CD14-positive monocyte (primary cell): ENCODE results near the gene TAF4. TPM values are rescaled to one million over a fixed set of nuclear protein-coding genes. Genes with fewer than 3 reads are reported as not detected.

Source experiments
- DNase-seq, 3 donors: peaks; one replicate each; pipeline ENCODE4 v3.0.0-alpha.2; 2011 to 2022
- H2AFZ ChIP-seq: 2 replicates; pipeline ENCODE4 v1.6.0; 2012; ENCODE audit warnings: mild to moderate bottlenecking, low read depth, low read length, inconsistent platforms; ENCODE audit not compliant: insufficient read depth, poor library complexity, severe bottlenecking
- H3K27ac ChIP-seq, 2 donors: 1 replicate in 1 of 2; 2 replicates in 1 of 2; pipeline ENCODE4 v1.5.1; 2012 to 2013; ENCODE audit warnings: low read length in 2 of 2, control low read depth in 1 of 2, inconsistent platforms in 1 of 2, low read depth in 1 of 2, mild to moderate bottlenecking in 1 of 2
- H3K27me3 ChIP-seq, 2 donors: one replicate each; pipeline versions ENCODE4 v1.6.0 to v1.6.1; 2011 to 2013; ENCODE audit warnings: low read length in 2 of 2; ENCODE audit not compliant: control insufficient read depth in 2 of 2, insufficient read depth in 2 of 2
- H3K36me3 ChIP-seq, 2 donors: replicated peaks in 1 of 2; 1 replicate in 1 of 2; 2 replicates in 1 of 2; pipeline versions ENCODE4 v1.5.1 to v1.6.1; 2012 to 2013; ENCODE audit warnings: low read length in 2 of 2, control low read depth in 1 of 2, inconsistent platforms in 1 of 2, mild to moderate bottlenecking in 1 of 2; ENCODE audit not compliant: insufficient read depth in 2 of 2, control insufficient read depth in 1 of 2
- H3K4me1 ChIP-seq, 2 donors: 1 replicate in 1 of 2; 2 replicates in 1 of 2; pipeline versions ENCODE4 v1.5.1 to v1.6.1; 2012 to 2013; ENCODE audit warnings: low read length in 2 of 2, control low read depth in 1 of 2, inconsistent platforms in 1 of 2, mild to moderate bottlenecking in 1 of 2, moderate library complexity in 1 of 2; ENCODE audit not compliant: insufficient read depth in 2 of 2, control insufficient read depth in 1 of 2
- H3K4me2 ChIP-seq: replicated peaks from 2 replicates; pipeline ENCODE3; 2012; ENCODE audit warnings: low read length, moderate library complexity, mild to moderate bottlenecking; ENCODE audit not compliant: poor library complexity, severe bottlenecking; ENCODE audit errors: extremely low read depth
- H3K4me3 ChIP-seq, 3 experiments: fragments of 200-600 bp in 1 of 3; sonication (generic) in 1 of 3; replicated peaks in 1 of 3; 1 replicate in 2 of 3; 2 replicates in 1 of 3; pipeline ENCODE4 v1.5.1; 2011 to 2013; ENCODE audit warnings: low read length in 3 of 3, mild to moderate bottlenecking in 3 of 3, control low read depth in 2 of 3, low read depth in 2 of 3, inconsistent platforms in 1 of 3, moderate library complexity in 1 of 3
- H3K79me2 ChIP-seq: 2 replicates; pipeline ENCODE4 v1.6.0; 2012; ENCODE audit warnings: mild to moderate bottlenecking, control low read depth, inconsistent platforms, low read length, moderate library complexity; ENCODE audit not compliant: insufficient read depth
- H3K9ac ChIP-seq: 2 replicates; pipeline ENCODE4 v1.6.0; 2017; ENCODE audit warnings: low read length, mild to moderate bottlenecking; ENCODE audit not compliant: insufficient read depth, poor library complexity, severe bottlenecking
- H3K9me3 ChIP-seq, 2 donors: replicated peaks in 1 of 2; 1 replicate in 1 of 2; 2 replicates in 1 of 2; pipeline versions ENCODE4 v1.5.1 to v1.6.1; 2012 to 2013; ENCODE audit warnings: low read length in 2 of 2, control low read depth in 1 of 2; ENCODE audit not compliant: control insufficient read depth in 1 of 2, insufficient read depth in 1 of 2
- H4K20me1 ChIP-seq: 2 replicates; pipeline ENCODE4 v1.6.0; 2012; ENCODE audit warnings: mild to moderate bottlenecking, low read length, control low read depth, moderate library complexity; ENCODE audit not compliant: insufficient read depth
- H3K27ac Mint-ChIP-seq, 7 donors: one replicate each; pipeline ENCODE4 v1.8.0; 2020; ENCODE audit warnings: mild to moderate bottlenecking in 7 of 7, mixed read lengths in 7 of 7, moderate library complexity in 6 of 7, inconsistent platforms in 2 of 7
- H3K27me3 Mint-ChIP-seq, 3 donors: one replicate each; pipeline ENCODE4 v1.8.0; 2021 to 2022; ENCODE audit warnings: low read depth in 3 of 3, mild to moderate bottlenecking in 3 of 3, mixed read lengths in 3 of 3, moderate library complexity in 3 of 3, inconsistent platforms in 1 of 3
- H3K36me3 Mint-ChIP-seq, 2 donors: one replicate each; pipeline ENCODE4 v1.8.0; 2020; ENCODE audit warnings: mixed read lengths in 2 of 2, inconsistent platforms in 1 of 2, mild to moderate bottlenecking in 1 of 2
- H3K4me1 Mint-ChIP-seq: one replicate; pipeline ENCODE4 v1.8.0; 2020; ENCODE audit warnings: mild to moderate bottlenecking, mixed read lengths
- H3K4me3 Mint-ChIP-seq, 2 donors: one replicate each; pipeline ENCODE4 v1.8.0; 2020; ENCODE audit warnings: mild to moderate bottlenecking in 2 of 2, mixed read lengths in 2 of 2, moderate library complexity in 1 of 2
- H3K9me3 Mint-ChIP-seq, 7 donors: one replicate each; pipeline ENCODE4 v1.8.0; 2020 to 2022; ENCODE audit warnings: mixed read lengths in 7 of 7, mild to moderate bottlenecking in 6 of 7, moderate library complexity in 6 of 7, inconsistent platforms in 2 of 7
- CTCF ChIP-seq: fragments of 200-600 bp; IDR thresholded peaks from one replicate; pipeline ENCODE4 v1.8.0; 2022; ENCODE audit warnings: antibody characterized with exemption, mild to moderate bottlenecking
- WGBS: methylation state at CpG from one replicate; pipeline ENCODE4 v1.1.5; 2013; ENCODE audit warnings: missing lambda C conversion rate; ENCODE audit not compliant: insufficient coverage; 5-methylcytosine and 5-hydroxymethylcytosine counted together
- intact Hi-C, 2 donors: fragments of 100-400 bp; cut with micrococcal nuclease; formaldehyde crosslinking; loops; one replicate each; pipeline versions ENCODE4 v1.15.0 to v1.15.1; 2023
- polyA plus RNA-seq, 3 donors: library from polyadenylated mRNA; depleted of rRNA in 1 of 3; unstranded in 2 of 3; stranded (reverse) in 1 of 3; fragments of 300-500 nt in 2 of 3; fragments of >200 nt in 1 of 3; fragmentation: Illumina TruSeq in 2 of 3; gene quantifications; 1 replicate in 2 of 3; 2 replicates in 1 of 3; pipeline ENCODE4 v1.2.3, GENCODE V29; 2012 to 2021

The TAF4 gene
- polyA plus RNA-seq, 3 donors = 0.48 to 14.9 (median 0.99) TPM

DNA sequence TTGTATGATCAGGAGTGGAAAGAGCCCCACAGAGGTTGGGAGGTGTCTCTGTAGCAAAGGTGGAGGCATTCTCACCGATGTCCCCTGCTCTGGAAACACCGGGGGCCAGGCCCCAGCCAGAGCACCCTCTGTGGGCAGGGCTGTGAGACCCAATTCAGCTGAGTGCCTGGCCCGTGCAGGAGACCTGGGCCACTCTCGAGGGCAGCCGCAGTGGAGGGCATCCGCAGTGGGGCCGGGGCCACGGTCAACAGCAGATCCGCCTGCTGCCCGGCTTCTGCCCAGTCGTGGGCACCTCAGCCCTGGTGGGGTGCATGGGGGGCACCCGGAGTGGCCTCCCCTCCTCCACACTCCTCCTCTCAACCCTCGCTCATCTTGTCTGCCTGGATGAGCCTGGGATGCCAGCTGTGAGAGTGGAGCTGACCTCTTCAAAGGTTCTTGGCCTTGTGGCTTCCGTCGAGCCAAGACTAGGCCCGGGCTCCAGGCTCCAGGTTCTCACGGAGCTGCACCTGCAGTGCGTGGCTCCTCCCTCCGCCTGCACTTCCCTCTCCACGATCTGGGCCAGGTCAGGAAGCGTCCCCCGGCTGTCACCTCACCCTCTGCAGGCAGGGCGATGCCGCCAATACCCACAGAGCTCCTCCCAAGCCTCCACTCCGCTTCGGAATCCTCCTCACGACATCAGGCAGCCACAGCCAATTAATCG lies 134.8 kb downstream of the TAF4 start:
- no peaks in the 10 kb centered on the region for H3K27me3 ChIP-seq
- no peak overlapping the region for H2AFZ ChIP-seq
- no peaks in the 10 kb centered on the region for H3K4me1 Mint-ChIP-seq
- H3K9ac ChIP-seq = no peak overlapping the region
- no peak for DNase-seq
- no peaks in the 10 kb centered on the region for H3K4me1 ChIP-seq
- H3K36me3 Mint-ChIP-seq = no peaks in the 10 kb centered on the region
- H3K4me3 Mint-ChIP-seq = no peak overlapping the region
- H3K27ac ChIP-seq = no peak overlapping the region
- H3K9me3 Mint-ChIP-seq = peaks cover 2 to 32% (median 15%) of the 10 kb centered on the region in 7 donors
- peaks cover 0 to 1% (median 0%) of the 10 kb centered on the region in 3 donors for H3K27me3 Mint-ChIP-seq
- peaks cover 0 to 71% of the 10 kb centered on the region in 2 donors for H3K9me3 ChIP-seq
- intact Hi-C loops = no loop called here
- H3K4me3 ChIP-seq = no peak overlapping the region
- H3K27ac Mint-ChIP-seq = no peak overlapping the region
- H3K36me3 ChIP-seq = no peaks in the 10 kb centered on the region
- no peak overlapping the region for H3K4me2 ChIP-seq
- 93% methylated on average over 22 of the region's 28 CpGs for WGBS
- H3K79me2 ChIP-seq = no peaks in the 10 kb centered on the region
- H4K20me1 ChIP-seq = no peaks in the 10 kb centered on the region
- no peak for TF ChIP-seq CTCF

DNA sequence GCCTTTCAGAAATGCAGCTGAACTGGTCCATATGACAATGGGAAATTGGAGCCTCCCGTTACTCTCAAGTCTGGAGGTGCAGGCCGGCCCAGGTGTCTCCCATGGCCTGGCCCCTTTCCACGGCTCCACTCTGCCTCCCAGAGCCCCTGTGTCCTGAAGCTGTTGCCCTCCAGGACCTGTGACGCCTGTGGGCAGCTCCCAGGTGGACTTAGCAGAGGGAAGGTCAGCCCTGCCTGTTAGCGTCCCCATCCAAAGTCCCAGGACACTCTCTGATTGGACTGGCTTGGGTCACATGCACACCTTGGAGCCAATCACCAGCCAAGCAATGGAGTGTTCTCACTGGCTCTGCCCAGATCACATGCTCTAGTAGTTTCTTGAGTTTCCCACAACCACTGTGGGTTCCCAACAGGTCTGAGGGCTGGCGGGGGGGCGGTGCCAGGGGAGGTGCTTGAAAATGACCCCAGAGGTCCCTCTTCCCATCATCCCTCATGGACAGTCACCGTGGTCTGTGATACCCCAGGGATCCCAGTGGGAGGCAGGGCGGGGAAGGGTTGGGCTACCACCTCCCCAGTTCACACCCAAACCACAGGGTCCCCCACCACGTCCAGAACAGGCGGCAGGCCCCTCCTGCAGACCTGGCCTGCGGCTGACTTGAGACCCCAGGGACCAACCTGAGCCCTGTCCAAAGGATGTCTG lies 135.6 kb downstream of the TAF4 start:
- Histone ChIP-seq H3K4me3 (no peak overlapping the region), H3K9ac (no peak overlapping the region), H3K79me2 (no peaks in the 10 kb centered on the region), H3K27me3 (no peaks in the 10 kb centered on the region), H3K27ac (no peak overlapping the region), H3K36me3 (no peaks in the 10 kb centered on the region), H3K4me1 (no peaks in the 10 kb centered on the region), H2AFZ (no peak overlapping the region), H3K9me3 (peaks cover 0 to 79% of the 10 kb centered on the region in 2 donors), H4K20me1 (no peaks in the 10 kb centered on the region), H3K4me2 (no peak overlapping the region)
- no peak for DNase-seq
- H3K27ac Mint-ChIP-seq = no peak overlapping the region
- 96% methylated on average over 9 of the region's 12 CpGs for WGBS
- no peak overlapping the region for H3K4me3 Mint-ChIP-seq
- no peak for TF ChIP-seq CTCF
- no peaks in the 10 kb centered on the region for H3K36me3 Mint-ChIP-seq
- H3K9me3 Mint-ChIP-seq = peaks cover 2 to 37% (median 19%) of the 10 kb centered on the region in 7 donors
- no peaks in the 10 kb centered on the region for H3K4me1 Mint-ChIP-seq
- H3K27me3 Mint-ChIP-seq = peaks cover 0 to 3% (median 1%) of the 10 kb centered on the region in 3 donors
- intact Hi-C loops = no loop called here
